RWPE1 (cell line): ENCODE measurements around the gene RGS13.

Experiments used
- CTCF ChIA-PET: fragments of 350-600 bp; sonication (Branson Sonifier 250); formaldehyde crosslinking; extraction: SDS; loops from one replicate; lab custom pipeline; 2021; lab: Yijun Ruan, JAX
- POLR2A ChIA-PET: fragments of 400-600 bp; formaldehyde crosslinking; extraction: SDS; loops from one replicate; lab custom pipeline; 2020; ENCODE audit warnings: antibody characterized with exemption; ENCODE audit not compliant: low non-redundant PET; lab: Yijun Ruan, JAX
- DNase-seq: peaks from one replicate; pipeline ENCODE4 v3.0.0; 2012; ENCODE audit warnings: low spot score
- H3K27ac ChIP-seq: fragments of 450-650 bp; 2 replicates; pipeline ENCODE4 v1.5.1; 2017
- CTCF ChIP-seq: fragments of 450-650 bp; conservative IDR thresholded peaks from 2 replicates; pipeline ENCODE4 v1.5.1; 2017; ENCODE audit warnings: low read depth, mild to moderate bottlenecking

The RGS13 gene

DNA sequence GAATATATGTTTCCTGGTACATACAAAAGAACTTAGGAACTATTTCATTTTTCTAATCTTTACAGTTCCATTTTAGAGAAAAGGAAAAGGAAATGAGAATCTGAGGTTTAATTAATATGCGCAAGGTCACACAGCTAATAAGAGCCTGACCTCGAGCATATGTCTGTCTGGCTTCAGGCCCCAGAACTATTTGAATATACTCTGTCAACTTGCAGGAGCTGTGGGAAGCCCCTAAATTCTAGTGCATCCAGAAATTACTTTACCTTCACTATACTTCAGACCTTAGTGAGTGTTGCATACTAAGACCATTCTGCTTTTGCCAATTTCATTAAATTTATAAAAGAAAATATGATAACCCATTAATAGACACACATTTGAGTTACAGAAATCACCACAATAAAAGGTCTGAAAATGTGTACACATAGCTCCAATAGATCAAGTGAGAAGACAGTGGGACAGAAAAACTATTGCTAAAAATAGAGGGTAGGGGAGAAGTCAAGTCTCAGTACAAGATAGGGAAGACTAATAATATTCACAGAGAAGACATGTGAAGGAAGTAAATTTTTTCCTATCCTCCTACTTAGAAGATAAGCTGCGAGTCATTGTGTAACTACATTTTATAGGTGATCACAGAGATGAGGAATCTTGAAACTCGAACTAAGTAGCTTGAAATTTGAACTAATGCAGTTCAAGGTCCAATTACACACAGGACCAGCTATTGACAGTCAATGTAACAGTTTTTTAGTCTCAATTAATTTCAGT is 3.8 kb downstream of the RGS13 start:
- H3K27ac ChIP-seq = no peak overlapping the region
- no peak for TF ChIP-seq CTCF
- CTCF ChIA-PET = interaction anchor here (0.6 kb wide), 1 partner anchor 193 kb away, joined by 3 read pairs; no protein-coding TSS in a partner anchor
- DNase-seq = peak; percentile 13
- POLR2A ChIA-PET = no interaction called here

DNA sequence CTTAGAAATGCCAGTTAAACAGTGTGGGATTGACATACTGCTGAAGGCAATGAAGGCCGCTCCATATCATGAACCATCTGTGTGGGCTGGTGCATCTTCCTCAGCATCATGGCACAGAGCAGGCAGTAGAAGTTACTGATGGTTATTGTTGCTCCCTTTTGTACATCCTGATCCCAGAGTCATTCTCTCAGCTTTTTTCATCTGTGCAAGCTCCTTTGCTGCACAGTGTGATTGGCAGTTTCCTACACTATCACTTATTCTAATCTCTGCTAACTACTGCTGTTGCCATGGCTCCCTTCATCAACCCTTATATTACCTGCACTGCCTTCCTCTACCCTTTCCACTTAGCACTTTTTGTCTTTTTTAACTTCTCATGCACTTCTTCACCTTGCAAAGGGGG is 16.2 kb downstream of the RGS13 start:
- ChIA-PET POLR2A (no interaction called here), CTCF (interaction anchor here (0.6 kb wide), 1 partner anchor 305 kb away, joined by 4 read pairs; no protein-coding TSS in a partner anchor)
- no peak for DNase-seq
- no peak overlapping the region for H3K27ac ChIP-seq
- TF ChIP-seq CTCF = no peak

GRCh38 chr1:192654120-192654519 is 18.2 kb downstream of the RGS13 start:
- no peak overlapping the region for H3K27ac ChIP-seq
- DNase-seq = no peak
- CTCF ChIA-PET = no interaction called here
- no peak for TF ChIP-seq CTCF
- POLR2A ChIA-PET = no interaction called here

DNA sequence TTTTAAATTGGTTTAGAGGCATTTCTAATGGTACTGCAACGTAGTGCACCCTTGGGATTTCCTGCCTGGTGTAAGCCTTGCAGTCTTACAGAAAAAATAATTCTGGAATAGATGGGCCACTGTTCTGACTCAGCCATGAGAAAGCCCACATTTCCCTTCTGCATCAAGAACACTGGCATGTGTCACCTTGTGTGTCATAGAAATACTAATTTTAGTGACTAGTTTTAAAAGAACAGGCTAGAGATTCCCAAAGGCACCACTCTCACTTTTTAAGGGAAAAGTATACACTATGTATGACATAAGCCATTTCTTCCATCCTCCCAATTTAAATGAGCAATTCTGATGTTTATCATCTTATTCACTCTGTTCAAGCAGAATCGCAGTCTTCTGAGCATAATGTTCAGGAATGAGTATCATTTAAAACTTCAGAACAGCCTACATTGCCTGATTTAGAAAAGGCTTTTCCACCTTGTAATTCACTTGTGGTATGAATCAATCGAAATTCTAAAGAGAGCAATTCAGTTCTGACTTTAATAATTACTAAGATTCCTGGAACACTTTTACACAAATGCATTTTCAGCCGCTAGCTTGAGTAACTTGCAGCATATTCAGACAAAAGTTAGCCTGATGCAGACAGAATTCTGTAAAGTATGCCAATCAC is 18.8 kb downstream of the RGS13 start:
- ChIA-PET CTCF (no interaction called here), POLR2A (no interaction called here)

DNA sequence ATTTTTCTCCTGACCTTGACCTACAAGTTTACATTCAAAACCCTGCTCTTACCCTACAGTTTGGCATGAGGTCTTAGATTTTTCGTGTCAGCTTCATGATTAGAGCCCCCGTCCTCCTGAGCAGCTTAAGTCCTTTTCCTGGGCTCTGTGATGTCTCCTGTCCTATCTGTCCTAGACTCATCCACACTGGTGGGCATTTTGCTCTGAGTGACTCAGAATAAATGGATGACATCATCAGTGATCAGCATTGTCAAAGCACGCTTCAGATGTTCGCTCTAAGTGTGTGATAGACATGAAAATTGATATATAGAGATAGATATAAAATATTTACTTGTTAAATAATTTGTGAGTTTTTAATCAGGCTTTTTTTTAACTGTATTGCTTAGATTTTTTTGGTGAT is 21.8 kb downstream of the RGS13 start:
- no peak for DNase-seq
- CTCF ChIA-PET = no interaction called here
- POLR2A ChIA-PET = no interaction called here
- H3K27ac ChIP-seq = no peak overlapping the region
- no peak for TF ChIP-seq CTCF

More for the DNA sequence above, 18.8 kb downstream of the RGS13 start:
- DNase-seq = no peak
- TF ChIP-seq CTCF = no peak
- no peak overlapping the region for H3K27ac ChIP-seq

GRCh38 chr1:192658255-192658654 is 22.3 kb downstream of the RGS13 start:
- ChIA-PET CTCF (no interaction called here), POLR2A (no interaction called here)
- no peak for TF ChIP-seq CTCF
- H3K27ac ChIP-seq = no peak overlapping the region
- DNase-seq = no peak
